ENCODE data around the gene LAMTOR4. TPM values are rescaled to one million over a fixed set of nuclear protein-coding genes. Genes with fewer than 3 reads are reported as not detected.
A peak's percentile ranks its signal among the peaks of the same experiment; 100 is the strongest.

The LAMTOR4 gene
- total and polyA plus RNA-seq, 10 of the 15 experiments (the other 5 are each of a cell fraction or from before 2014, with no cell fraction given): 73.4 to 297 (median 196) TPM

GRCh38 chr7:100100420-100101015 lies 48.2 kb upstream of the LAMTOR4 start (continued):
- TF ChIP-seq PBX3 (IDR thresholded peaks at IDR 0.05; ENCODE audit: insufficient replicate concordance, low read depth, low read length) (no peak), CUX1 (IDR thresholded peaks at IDR 0.05; ENCODE audit: insufficient replicate concordance, low read depth, low read length) (no peak), BACH1 (IDR thresholded peaks at IDR 0.05; ENCODE audit: borderline replicate concordance) (peak; percentile 68), RELA (IDR thresholded peaks at IDR 0.05; ENCODE audit: borderline replicate concordance, partially characterized antibody) (peak; percentile 82), SUZ12 (IDR thresholded peaks at IDR 0.05; ENCODE audit: unreplicated experiment) (no peak), KLF5 (IDR thresholded peaks at IDR 0.05; ENCODE audit: partially characterized antibody) (peak; percentile 92), ASH2L (IDR thresholded peaks at IDR 0.05; ENCODE audit: borderline replicate concordance, low read depth) (peak; percentile 71; the same call in 1 of the 2 replicates), CREB1 (IDR thresholded peaks at IDR 0.05; ENCODE audit: low read depth) (peak; percentile 92), NBN (IDR thresholded peaks at IDR 0.05) (peak; percentile 97), CREM (IDR thresholded peaks at IDR 0.05; ENCODE audit: low read depth) (peak; percentile 94), ATF7 (IDR thresholded peaks at IDR 0.05; ENCODE audit: low read depth) (peak; percentile 67), TBL1XR1 (IDR thresholded peaks at IDR 0.05; ENCODE audit: low read depth, low read length) (0 out of 2 replicates have a peak, but pooled peaks have one; percentile 53), HDAC6 (IDR thresholded peaks at IDR 0.05; ENCODE audit: unreplicated experiment) (no peak), STAT1 (conservative IDR thresholded peaks at IDR 0.05) (peak; percentile 70; the same call in 1 of the 2 replicates), DPF2 (IDR thresholded peaks at IDR 0.05) (peak; percentile 90), WRNIP1 (IDR thresholded peaks at IDR 0.05; ENCODE audit: borderline replicate concordance, low read depth, low read length) (no peak), ZNF217 (IDR thresholded peaks at IDR 0.05) (no peak), EGR1 (IDR thresholded peaks at IDR 0.05; ENCODE audit: borderline replicate concordance in 1 of 2, low read depth in 2 of 2, low read length in 2 of 2) (peak in 1 of 2 experiments; percentile 97; a peak in 2 of 3 replicates), GATAD2B (conservative IDR thresholded peaks at IDR 0.05; ENCODE audit: low read depth) (peak; percentile 94), ZNF207 (IDR thresholded peaks at IDR 0.05; ENCODE audit: borderline replicate concordance) (peak; percentile 87; the same call in 1 of the 2 replicates), MXI1 (IDR thresholded peaks at IDR 0.05; ENCODE audit: low read depth, low read length) (peak; percentile 83), TAF1 (IDR thresholded peaks at IDR 0.05; ENCODE audit: borderline replicate concordance, low read depth, low read length) (no peak), LARP7 (IDR thresholded peaks at IDR 0.05) (peak; percentile 86; the same call in 1 of the 2 replicates)
- TF ChIP-seq, protein P1, sequence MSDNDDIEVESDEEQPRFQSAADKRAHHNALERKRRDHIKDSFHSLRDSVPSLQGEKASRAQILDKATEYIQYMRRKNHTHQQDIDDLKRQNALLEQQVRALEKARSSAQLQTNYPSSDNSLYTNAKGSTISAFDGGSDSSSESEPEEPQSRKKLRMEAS (IDR thresholded peaks at IDR 0.05; ENCODE audit: low read depth, low read length): peak; percentile 95
- TF ChIP-seq, protein P2, sequence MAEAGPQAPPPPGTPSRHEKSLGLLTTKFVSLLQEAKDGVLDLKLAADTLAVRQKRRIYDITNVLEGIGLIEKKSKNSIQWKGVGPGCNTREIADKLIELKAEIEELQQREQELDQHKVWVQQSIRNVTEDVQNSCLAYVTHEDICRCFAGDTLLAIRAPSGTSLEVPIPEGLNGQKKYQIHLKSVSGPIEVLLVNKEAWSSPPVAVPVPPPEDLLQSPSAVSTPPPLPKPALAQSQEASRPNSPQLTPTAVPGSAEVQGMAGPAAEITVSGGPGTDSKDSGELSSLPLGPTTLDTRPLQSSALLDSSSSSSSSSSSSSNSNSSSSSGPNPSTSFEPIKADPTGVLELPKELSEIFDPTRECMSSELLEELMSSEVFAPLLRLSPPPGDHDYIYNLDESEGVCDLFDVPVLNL (IDR thresholded peaks at IDR 0.05; ENCODE audit: low read depth, low read length): peak; percentile 76

All from GM12878 (cell line).